Activated CD8-positive, alpha-beta memory T cell treated with anti-CD3 and anti-CD28 coated beads for 24 hours (primary cell): ENCODE results near the gene NAA20.

Experiments
- DNase-seq: peaks from one replicate; pipeline ENCODE4 v3.0.0-alpha.2; 2020

NAA20 gene

GRCh38 chr20:20079102-20079784 lies 62.1 kb downstream of the NAA20 start:
- no peak for DNase-seq
